Naive thymus-derived CD8-positive, alpha-beta T cell (primary cell): ENCODE data around the gene TPST1. TPM values are rescaled to one million over a fixed set of nuclear protein-coding genes. Genes with fewer than 3 reads are reported as not detected.

Experiments
- ATAC-seq, 2 donors: fragments of 150-1000 bp; cut with Tn5 transposase in 1 of 2; sonication (Bioruptor Pico), chemical (Tn5 transposase) in 1 of 2; 1 replicate in 1 of 2; 2 replicates in 1 of 2; pipeline ENCODE4 v1.10.0; 2021; ENCODE audit warnings: mild to moderate bottlenecking in 2 of 2, moderate library complexity in 2 of 2
- POLR2A ChIA-PET: fragments of 350-600 bp; sonication (Branson Sonifier 250); formaldehyde crosslinking; loops from one replicate; lab custom pipeline; 2021; ENCODE audit warnings: antibody characterized with exemption; lab: Charles Lee
- DNase-seq, 10 donors: peaks; one replicate each; pipeline versions ENCODE4 v3.0.0 to v3.0.0-alpha.2; 2020 to 2022
- H3K27ac Mint-ChIP-seq, 10 donors: one replicate each; pipeline ENCODE4 v1.8.0; 2020 to 2022; ENCODE audit warnings: mild to moderate bottlenecking in 10 of 10, mixed read lengths in 10 of 10, moderate library complexity in 4 of 10, inconsistent platforms in 1 of 10
- H3K27me3 Mint-ChIP-seq, 5 donors: one replicate each; pipeline ENCODE4 v1.8.0; 2021 to 2022; ENCODE audit warnings: mixed read lengths in 5 of 5
- H3K36me3 Mint-ChIP-seq, 3 donors: one replicate each; pipeline ENCODE4 v1.8.0; 2020 to 2022; ENCODE audit warnings: mixed read lengths in 3 of 3, mild to moderate bottlenecking in 2 of 3, inconsistent platforms in 1 of 3
- H3K4me1 Mint-ChIP-seq, 4 donors: one replicate each; pipeline ENCODE4 v1.8.0; 2021 to 2022; ENCODE audit warnings: mixed read lengths in 4 of 4
- H3K4me3 Mint-ChIP-seq, 10 donors: one replicate each; pipeline ENCODE4 v1.8.0; 2020 to 2022; ENCODE audit warnings: mild to moderate bottlenecking in 10 of 10, mixed read lengths in 10 of 10, moderate library complexity in 6 of 10, inconsistent platforms in 1 of 10
- H3K9me3 Mint-ChIP-seq, 9 donors: one replicate each; pipeline ENCODE4 v1.8.0; 2020 to 2022; ENCODE audit warnings: mixed read lengths in 9 of 9, mild to moderate bottlenecking in 3 of 9, inconsistent platforms in 1 of 9, moderate library complexity in 1 of 9
- polyA plus RNA-seq, 3 donors: library from polyadenylated mRNA; unstranded; fragments of 300-500 nt; fragmentation: Illumina TruSeq; gene quantifications; one replicate each; pipeline ENCODE4 v1.2.3, GENCODE V29; 2021
- total RNA-seq, 8 experiments: library from RNA in 2 of 8; stranded (reverse) in 2 of 8; gene quantifications; one replicate each; pipeline ENCODE4 v1.2.3 and lab custom pipeline; 2021 to 2026

The TPST1 gene
- total and polyA plus RNA-seq, 5 experiments from 2014 or later = 5.6 to 13.2 (median 7.8) TPM

- H3K9me3 Mint-ChIP-seq = no peaks in the 10 kb centered on the region
- H3K27ac Mint-ChIP-seq = peak overlapping the region in 1 of 10 donors; percentile 77
- H3K4me3 Mint-ChIP-seq = no peak overlapping the region
- H3K27me3 Mint-ChIP-seq = no peaks in the 10 kb centered on the region
- ATAC-seq (no peak), DNase-seq (no peak)
- no peaks in the 10 kb centered on the region for H3K36me3 Mint-ChIP-seq
- POLR2A ChIA-PET = interaction anchor here (0.6 kb wide), 1 partner anchor 921 kb away, joined by 3 read pairs; no protein-coding TSS in a partner anchor
- peaks cover 7 to 24% (median 13%) of the 10 kb centered on the region in 4 donors for H3K4me1 Mint-ChIP-seq
These were observed 74.8 kb downstream of the TPST1 start for GRCh38 chr7:66279912-66280311.

DNA sequence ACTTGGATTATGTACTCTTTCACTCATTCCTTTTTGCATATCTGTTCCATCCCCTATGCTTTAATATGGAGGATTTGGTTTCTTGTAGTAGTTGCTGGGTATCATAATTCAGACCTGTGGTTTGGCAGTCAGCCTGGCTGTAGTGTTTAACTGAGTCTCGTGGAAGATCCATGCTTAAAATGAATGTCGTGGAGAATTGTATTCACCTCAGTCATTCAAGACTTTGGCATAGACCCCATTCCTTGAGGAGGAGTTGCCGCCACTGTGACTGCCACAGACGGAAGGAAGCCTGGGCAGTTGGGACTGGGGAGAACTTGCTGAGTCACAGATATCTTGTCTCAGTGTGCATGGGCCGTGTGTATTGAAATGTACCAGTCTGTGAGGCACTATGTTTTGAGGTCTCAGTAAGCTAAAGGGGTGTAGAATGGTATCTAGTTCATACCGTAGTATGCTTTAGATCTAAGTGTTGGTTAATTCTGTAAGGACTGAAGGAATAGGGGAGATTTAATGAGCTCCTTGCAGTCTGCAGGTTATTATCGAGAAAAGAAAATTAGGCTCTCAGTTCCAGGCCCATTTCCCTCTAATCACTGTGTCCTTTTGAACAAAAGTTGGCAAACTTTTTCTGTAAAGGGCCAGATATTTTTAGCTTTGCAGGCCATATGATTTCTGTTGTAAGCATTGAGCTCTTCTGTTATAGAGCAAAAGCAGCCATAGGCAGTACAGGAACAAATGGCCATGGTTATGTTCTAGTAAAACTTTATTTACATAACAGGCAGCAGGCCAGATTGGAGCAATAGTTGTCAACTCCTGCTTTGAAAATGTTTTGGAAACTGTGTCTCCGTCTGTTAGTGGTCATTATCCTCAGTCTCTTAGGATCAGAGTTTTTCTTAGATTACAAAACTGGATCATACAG is 76.8 kb downstream of the TPST1 start:
- DNase-seq = no peak
- peaks cover 0 to 3% (median 2%) of the 10 kb centered on the region in 3 donors for H3K36me3 Mint-ChIP-seq
- peaks cover 0 to 2% (median 0%) of the 10 kb centered on the region in 9 donors for H3K9me3 Mint-ChIP-seq
- ATAC-seq = no peak
- peak overlapping the region in 2 of 10 donors; percentile 3 to 14 for H3K27ac Mint-ChIP-seq
- no peaks in the 10 kb centered on the region for H3K27me3 Mint-ChIP-seq
- H3K4me3 Mint-ChIP-seq = no peak overlapping the region
- POLR2A ChIA-PET = no interaction called here
- peaks cover 7 to 21% (median 13%) of the 10 kb centered on the region in 4 donors for H3K4me1 Mint-ChIP-seq

GRCh38 chr7:66282591-66282935 is 77.4 kb downstream of the TPST1 start:
- Mint-ChIP-seq H3K9me3 (peaks cover 0 to 2% (median 0%) of the 10 kb centered on the region in 9 donors), H3K27ac (no peak overlapping the region), H3K4me1 (peaks cover 7 to 18% (median 11%) of the 10 kb centered on the region in 4 donors), H3K27me3 (no peaks in the 10 kb centered on the region), H3K36me3 (peaks cover 0 to 3% (median 2%) of the 10 kb centered on the region in 3 donors), H3K4me3 (no peak overlapping the region)
- DNase-seq (no peak), ATAC-seq (no peak)
- POLR2A ChIA-PET = no interaction called here

GRCh38 chr7:66283003-66283920 is 78.1 kb downstream of the TPST1 start:
- Mint-ChIP-seq H3K4me3 (no peak overlapping the region), H3K36me3 (peaks cover 0 to 3% (median 2%) of the 10 kb centered on the region in 3 donors), H3K4me1 (peaks cover 7 to 18% (median 11%) of the 10 kb centered on the region in 4 donors), H3K27me3 (no peaks in the 10 kb centered on the region), H3K9me3 (peaks cover 0 to 2% (median 0%) of the 10 kb centered on the region in 9 donors), H3K27ac (peak overlapping the region in 1 of 10 donors; percentile 34)
- POLR2A ChIA-PET = no interaction called here
- ATAC-seq (no peak), DNase-seq (no peak)

- DNase-seq (no peak), ATAC-seq (no peak)
- Mint-ChIP-seq H3K4me3 (no peak overlapping the region), H3K27ac (no peak overlapping the region), H3K27me3 (no peaks in the 10 kb centered on the region), H3K4me1 (peaks cover 5 to 13% (median 8%) of the 10 kb centered on the region in 4 donors), H3K9me3 (peaks cover 6 to 38% (median 18%) of the 10 kb centered on the region in 9 donors), H3K36me3 (peaks cover 16 to 35% (median 32%) of the 10 kb centered on the region in 3 donors)
- POLR2A ChIA-PET = no interaction called here
These were observed 90.9 kb downstream of the TPST1 start for GRCh38 chr7:66296001-66296521.

DNA sequence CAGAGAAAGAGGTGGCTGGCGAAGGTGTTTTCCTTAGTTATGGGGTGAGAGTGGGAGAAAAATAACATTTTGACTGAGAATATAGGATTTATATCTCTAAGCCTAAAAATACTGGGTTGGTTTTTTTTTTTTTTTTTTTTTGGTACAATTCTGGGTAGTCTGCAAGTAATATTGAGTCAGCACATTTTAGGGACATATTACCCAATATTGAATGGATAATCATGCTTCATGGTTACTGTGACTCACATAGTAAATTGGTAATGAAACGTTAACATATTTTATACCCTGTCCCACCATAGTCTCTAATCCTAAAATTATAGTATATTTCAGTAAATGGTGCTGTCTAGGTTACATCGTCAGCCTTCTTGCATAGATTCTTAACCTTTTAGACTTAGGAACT is 91.4 kb downstream of the TPST1 start:
- no peak overlapping the region for H3K4me3 Mint-ChIP-seq
- H3K4me1 Mint-ChIP-seq = peaks cover 6 to 13% (median 8%) of the 10 kb centered on the region in 4 donors
- POLR2A ChIA-PET = no interaction called here
- no peak overlapping the region for H3K27ac Mint-ChIP-seq
- H3K9me3 Mint-ChIP-seq = peaks cover 6 to 38% (median 18%) of the 10 kb centered on the region in 9 donors
- peaks cover 16 to 37% (median 32%) of the 10 kb centered on the region in 3 donors for H3K36me3 Mint-ChIP-seq
- no peaks in the 10 kb centered on the region for H3K27me3 Mint-ChIP-seq
- DNase-seq = no peak
- no peak for ATAC-seq

DNA sequence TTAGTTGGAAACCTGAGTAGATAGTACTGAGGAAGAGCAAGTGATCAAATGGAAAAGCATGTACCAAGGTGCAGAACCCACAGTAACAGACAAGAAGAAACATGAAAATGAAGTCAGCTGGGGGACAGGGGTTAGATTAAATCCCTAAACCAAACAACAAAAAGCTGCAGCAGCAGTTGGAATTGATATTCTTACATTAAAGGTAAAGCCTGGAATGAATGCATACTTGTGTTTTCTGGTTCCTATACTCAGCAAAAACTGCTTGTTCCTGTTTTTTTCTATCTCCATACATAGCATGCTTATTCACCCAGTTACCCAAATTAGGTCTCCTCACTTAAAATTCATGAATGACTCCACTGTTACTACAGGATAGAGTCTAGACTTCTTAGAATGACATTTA is 92.4 kb downstream of the TPST1 start:
- Mint-ChIP-seq H3K4me3 (no peak overlapping the region), H3K27me3 (no peaks in the 10 kb centered on the region), H3K36me3 (peaks cover 16 to 37% (median 32%) of the 10 kb centered on the region in 3 donors), H3K27ac (no peak overlapping the region), H3K9me3 (peaks cover 6 to 38% (median 18%) of the 10 kb centered on the region in 9 donors), H3K4me1 (peaks cover 6 to 13% (median 8%) of the 10 kb centered on the region in 4 donors)
- POLR2A ChIA-PET = no interaction called here
- ATAC-seq = no peak
- DNase-seq = no peak

DNA sequence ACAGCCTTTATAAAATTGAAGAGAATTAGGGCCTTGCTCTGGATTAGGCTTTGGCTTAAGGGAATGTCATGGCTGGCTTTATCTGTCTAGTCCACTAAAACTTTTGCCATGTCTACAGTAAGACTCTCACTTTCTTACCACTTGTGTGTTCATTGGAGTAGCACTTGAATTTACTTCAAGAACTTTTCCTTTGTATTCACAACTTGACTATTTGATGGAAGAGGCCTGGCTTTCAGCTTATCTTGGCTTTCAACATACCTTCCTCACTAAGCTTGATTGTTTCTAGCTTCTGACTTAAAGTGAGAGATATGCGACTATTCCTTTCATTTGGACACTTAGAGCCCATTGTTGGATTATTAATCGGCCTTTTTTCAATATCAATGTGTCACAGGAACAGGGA is 96.1 kb downstream of the TPST1 start:
- Mint-ChIP-seq H3K4me1 (peaks cover 4 to 14% (median 9%) of the 10 kb centered on the region in 4 donors), H3K36me3 (peaks cover 12 to 39% (median 30%) of the 10 kb centered on the region in 3 donors), H3K27ac (no peak overlapping the region), H3K4me3 (no peak overlapping the region), H3K9me3 (peaks cover 6 to 36% (median 18%) of the 10 kb centered on the region in 9 donors), H3K27me3 (no peaks in the 10 kb centered on the region)
- ATAC-seq = no peak
- POLR2A ChIA-PET = no interaction called here
- no peak for DNase-seq

GRCh38 chr7:66301737-66302136 is 96.6 kb downstream of the TPST1 start:
- Mint-ChIP-seq H3K36me3 (peaks cover 14 to 40% (median 27%) of the 10 kb centered on the region in 3 donors), H3K4me3 (no peak overlapping the region), H3K9me3 (peaks cover 6 to 32% (median 18%) of the 10 kb centered on the region in 9 donors), H3K4me1 (peaks cover 2 to 15% (median 6%) of the 10 kb centered on the region in 4 donors), H3K27me3 (no peaks in the 10 kb centered on the region), H3K27ac (no peak overlapping the region)
- ATAC-seq = no peak
- no peak for DNase-seq
- POLR2A ChIA-PET = no interaction called here

DNA sequence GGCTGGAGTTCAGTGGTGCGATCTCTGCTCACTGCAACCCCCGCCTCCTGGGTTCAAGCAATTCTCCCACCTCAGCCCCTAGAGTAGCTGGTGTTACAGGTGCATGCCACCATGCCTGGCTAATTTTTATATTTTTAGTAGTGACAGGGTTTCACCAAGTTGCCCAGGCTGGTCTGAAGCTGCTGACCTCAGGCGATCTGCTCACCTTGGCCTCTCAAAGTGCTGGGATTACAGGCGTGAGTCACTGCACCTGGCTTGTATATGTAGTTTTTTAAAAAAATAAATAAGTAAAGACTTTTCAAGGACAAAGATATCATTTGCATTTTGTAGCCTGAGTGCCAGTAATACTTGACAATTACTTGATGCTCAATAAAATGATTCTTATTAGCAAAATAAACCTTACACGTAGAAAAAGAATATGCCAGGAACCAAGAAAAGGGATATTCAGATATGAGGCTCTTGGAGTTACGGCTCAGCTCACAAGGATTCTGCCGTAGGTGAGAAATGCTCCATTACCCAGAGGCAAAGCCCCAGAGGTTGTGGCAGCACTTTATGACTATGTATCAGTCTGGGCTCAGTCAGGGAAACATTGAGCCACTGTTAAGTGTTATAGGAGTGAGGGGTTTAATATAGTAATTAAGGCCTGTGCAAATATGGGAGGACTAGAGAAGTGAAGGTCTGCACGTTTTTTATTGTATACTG is 98.5 kb downstream of the TPST1 start:
- H3K9me3 Mint-ChIP-seq = peaks cover 2 to 17% (median 6%) of the 10 kb centered on the region in 9 donors

GRCh38 chr7:66304536-66304935 is 99.4 kb downstream of the TPST1 start:
- POLR2A ChIA-PET = interaction anchor here (0.7 kb wide), 1 partner anchor 199 kb away, joined by 5 read pairs; no protein-coding TSS in a partner anchor
- H3K27ac Mint-ChIP-seq = no peak overlapping the region
- peaks cover 0 to 9% (median 4%) of the 10 kb centered on the region in 9 donors for H3K9me3 Mint-ChIP-seq
- H3K27me3 Mint-ChIP-seq = no peaks in the 10 kb centered on the region
- peaks cover 0 to 22% (median 4%) of the 10 kb centered on the region in 4 donors for H3K4me1 Mint-ChIP-seq
- ATAC-seq = no peak
- H3K36me3 Mint-ChIP-seq = peaks cover 6 to 28% (median 8%) of the 10 kb centered on the region in 3 donors
- no peak for DNase-seq
- no peak overlapping the region for H3K4me3 Mint-ChIP-seq

More for the DNA sequence above, 98.5 kb downstream of the TPST1 start:
- Mint-ChIP-seq H3K27me3 (no peaks in the 10 kb centered on the region), H3K4me1 (peaks cover 0 to 19% (median 5%) of the 10 kb centered on the region in 4 donors), H3K36me3 (peaks cover 9 to 33% (median 9%) of the 10 kb centered on the region in 3 donors), H3K4me3 (no peak overlapping the region), H3K27ac (no peak overlapping the region)
- POLR2A ChIA-PET = no interaction called here
- DNase-seq (no peak), ATAC-seq (no peak)
